IMR-90 (cell line): ENCODE results near the gene TFB2M. TPM values are rescaled to one million over a fixed set of nuclear protein-coding genes. Genes with fewer than 3 reads are reported as not detected.

Source experiments
- ATAC-seq: fragments of 200-7000 bp; cut with Tn5 transposase; 2 replicates; pipeline ENCODE4 v1.9.1; 2020; ENCODE audit warnings: low read depth, mild to moderate bottlenecking, moderate library complexity
- BruUV-seq: library from RNA; stranded (reverse); fragments of 400-500 nt; replicated peaks from 2 replicates; lab custom pipeline; 2021; lab: Mats Ljungman, UMichigan
- CTCF ChIA-PET: fragments of 300-600 bp; formaldehyde crosslinking; extraction: SDS; loops from one replicate; lab custom pipeline; 2021; ENCODE audit warnings: antibody characterized with exemption; lab: Yijun Ruan, JAX
- POLR2A ChIA-PET: fragments of 300-600 bp; sonication (Branson Sonifier 250); formaldehyde crosslinking; loops from one replicate; lab custom pipeline; 2022; ENCODE audit warnings: antibody characterized with exemption; ENCODE audit not compliant: unreplicated experiment; lab: Charles Lee
- DNase-seq: peaks from one replicate; pipeline ENCODE4 v3.0.0; 2013
- H2AFZ ChIP-seq: replicated peaks from 2 replicates; pipeline ENCODE3; 2013; ENCODE audit warnings: low read length, mild to moderate bottlenecking; ENCODE audit not compliant: poor library complexity
- H2AK5ac ChIP-seq: 2 replicates; pipeline ENCODE4 v1.6.1; 2013; ENCODE audit warnings: low read depth, low read length, inconsistent platforms
- H2AK9ac ChIP-seq: replicated peaks from 2 replicates; pipeline ENCODE3; 2013; ENCODE audit warnings: mild to moderate bottlenecking, low read depth, low read length, moderate library complexity; ENCODE audit not compliant: poor library complexity
- H2BK120ac ChIP-seq: 2 replicates; pipeline ENCODE4 v1.6.1; 2013; ENCODE audit warnings: low read depth, low read length, inconsistent platforms
- H2BK15ac ChIP-seq: 3 replicates; pipeline ENCODE4 v1.6.1; 2013; ENCODE audit warnings: low read depth, low read length, inconsistent platforms
- H2BK20ac ChIP-seq: 2 replicates; pipeline ENCODE4 v1.6.1; 2013; ENCODE audit warnings: low read depth, mild to moderate bottlenecking, inconsistent platforms, low read length, moderate library complexity
- H2BK5ac ChIP-seq: 2 replicates; pipeline ENCODE4 v1.6.1; 2013; ENCODE audit warnings: mild to moderate bottlenecking, low read depth, low read length, inconsistent platforms; ENCODE audit not compliant: poor library complexity, severe bottlenecking
- H3K14ac ChIP-seq: replicated peaks from 2 replicates; pipeline ENCODE4 v1.6.1; 2013; ENCODE audit warnings: low read depth, low read length, inconsistent platforms
- H3K18ac ChIP-seq: 2 replicates; pipeline ENCODE4 v1.6.1; 2013; ENCODE audit warnings: low read depth, low read length, control low read depth
- H3K23ac ChIP-seq: 2 replicates; pipeline ENCODE4 v1.6.1; 2013; ENCODE audit warnings: low read depth, low read length, inconsistent platforms
- H3K27ac ChIP-seq: 2 replicates; pipeline ENCODE4 v1.5.1; 2013; ENCODE audit warnings: mild to moderate bottlenecking, control low read depth, low read length; ENCODE audit not compliant: insufficient read depth
- H3K27me3 ChIP-seq: 2 replicates; pipeline ENCODE4 v1.6.1; 2013; ENCODE audit warnings: low read length; ENCODE audit not compliant: control insufficient read depth, insufficient read depth
- H3K36me3 ChIP-seq: 2 replicates; pipeline ENCODE4 v1.6.1; 2013; ENCODE audit warnings: low read length, mixed read lengths; ENCODE audit not compliant: control insufficient read depth, insufficient read depth
- H3K4ac ChIP-seq: 2 replicates; pipeline ENCODE4 v1.6.1; 2013; ENCODE audit warnings: low read depth, low read length, inconsistent platforms
- H3K4me1 ChIP-seq: 2 replicates; pipeline ENCODE4 v1.6.1; 2013; ENCODE audit warnings: low read length, mixed read lengths; ENCODE audit not compliant: control insufficient read depth, insufficient read depth
- H3K4me2 ChIP-seq: 2 replicates; pipeline ENCODE4 v1.6.1; 2013; ENCODE audit warnings: low read depth, mild to moderate bottlenecking, control low read depth, low read length, moderate library complexity
- H3K4me3 ChIP-seq: 2 replicates; pipeline ENCODE4 v1.5.1; 2013; ENCODE audit warnings: low read depth, mild to moderate bottlenecking, control low read depth, low read length, moderate library complexity; ENCODE audit not compliant: insufficient read depth
- H3K56ac ChIP-seq: 2 replicates; pipeline ENCODE4 v1.6.1; 2013; ENCODE audit warnings: low read length, inconsistent platforms; ENCODE audit not compliant: insufficient read depth; ENCODE audit errors: extremely low read depth
- H3K79me1 ChIP-seq, 2 experiments: 2 replicates each; pipeline ENCODE4 v1.6.1; 2013; ENCODE audit warnings: low read length in 2 of 2, inconsistent platforms in 1 of 2, low read depth in 1 of 2
- H3K9ac ChIP-seq: 2 replicates; pipeline ENCODE4 v1.6.1; 2013; ENCODE audit warnings: low read depth, low read length, control low read depth
- H3K9me1 ChIP-seq: 2 replicates; pipeline ENCODE4 v1.6.1; 2013; ENCODE audit warnings: low read length, inconsistent platforms; ENCODE audit not compliant: insufficient read depth
- H3K9me3 ChIP-seq: 2 replicates; pipeline ENCODE4 v1.6.1; 2013; ENCODE audit warnings: low read length; ENCODE audit not compliant: control insufficient read depth, insufficient read depth
- H4K20me1 ChIP-seq: 2 replicates; pipeline ENCODE4 v1.6.1; 2013; ENCODE audit warnings: low read length, inconsistent platforms; ENCODE audit not compliant: insufficient read depth
- H4K5ac ChIP-seq: 2 replicates; pipeline ENCODE4 v1.6.1; 2013; ENCODE audit warnings: mild to moderate bottlenecking, low read depth, low read length, control low read depth
- H4K8ac ChIP-seq, 2 experiments: 2 replicates each; pipeline ENCODE4 v1.6.1; 2013; ENCODE audit warnings: low read depth in 2 of 2, low read length in 2 of 2, control low read depth in 1 of 2, inconsistent platforms in 1 of 2
- H4K91ac ChIP-seq: 2 replicates; pipeline ENCODE4 v1.6.1; 2013; ENCODE audit warnings: low read depth, low read length, inconsistent platforms; ENCODE audit not compliant: insufficient read depth
- MAFK ChIP-seq: IDR thresholded peaks from 2 replicates; pipeline ENCODE4 v1.6.1; 2012; ENCODE audit warnings: low read depth, low read length, improper control_type of control experiment
- NFE2L2 ChIP-seq: fragments of 150-350 bp; IDR thresholded peaks from 2 replicates; pipeline ENCODE4 v1.6.1; 2016; ENCODE audit warnings: low read depth, mild to moderate bottlenecking, low read length
- SMC3 ChIP-seq: fragments of 150-350 bp; IDR thresholded peaks from 2 replicates; pipeline ENCODE4 v1.6.1; 2016; ENCODE audit warnings: low read depth, mild to moderate bottlenecking, antibody characterized with exemption, low read length, moderate library complexity
- WGBS, 2 experiments: methylation state at CpG; one replicate each; pipeline versions ENCODE4 v1.1.5 to v1.1.7; 2013; ENCODE audit warnings: missing lambda C conversion rate in 2 of 2; ENCODE audit not compliant: insufficient read length in 1 of 2; ENCODE audit errors: extremely low coverage in 2 of 2; 5-methylcytosine and 5-hydroxymethylcytosine counted together
- dilution Hi-C: fragments of 300-500 bp; cut with HindIII; formaldehyde crosslinking; loops from one replicate; pipeline ENCODE4 v1.14.3; 2018; ENCODE audit warnings: low sequenced_read_pairs; ENCODE audit not compliant: unreplicated experiment
- in situ Hi-C: fragments of 300-500 bp; cut with MboI; formaldehyde crosslinking; loops from 3 replicates; pipeline ENCODE4 v1.14.3; 2019; ENCODE audit warnings: low sequenced_read_pairs, inconsistent platforms, mixed read lengths
- intact Hi-C: fragments of 100-400 bp; cut with micrococcal nuclease; formaldehyde crosslinking; loops from 2 replicates; pipeline ENCODE4 v1.10.0; 2022
- polyA plus RNA-seq, 3 experiments: library from polyadenylated mRNA; depleted of rRNA; stranded (reverse); fragments of >200 nt; gene quantifications; 2 replicates each; pipeline ENCODE4 v1.2.3, GENCODE V29; 2012; ENCODE audit warnings: low replicate concordance in 1 of 3
- total RNA-seq: library from RNA; depleted of rRNA; stranded (reverse); fragments of >200 nt; gene quantifications from 2 replicates; pipeline ENCODE4 v1.2.3, GENCODE V29; 2012

TFB2M gene
- total and polyA plus RNA-seq, 2 of the 4 experiments (the other 2 are of a cell fraction), result 13.3 to 15.7 TPM

DNA sequence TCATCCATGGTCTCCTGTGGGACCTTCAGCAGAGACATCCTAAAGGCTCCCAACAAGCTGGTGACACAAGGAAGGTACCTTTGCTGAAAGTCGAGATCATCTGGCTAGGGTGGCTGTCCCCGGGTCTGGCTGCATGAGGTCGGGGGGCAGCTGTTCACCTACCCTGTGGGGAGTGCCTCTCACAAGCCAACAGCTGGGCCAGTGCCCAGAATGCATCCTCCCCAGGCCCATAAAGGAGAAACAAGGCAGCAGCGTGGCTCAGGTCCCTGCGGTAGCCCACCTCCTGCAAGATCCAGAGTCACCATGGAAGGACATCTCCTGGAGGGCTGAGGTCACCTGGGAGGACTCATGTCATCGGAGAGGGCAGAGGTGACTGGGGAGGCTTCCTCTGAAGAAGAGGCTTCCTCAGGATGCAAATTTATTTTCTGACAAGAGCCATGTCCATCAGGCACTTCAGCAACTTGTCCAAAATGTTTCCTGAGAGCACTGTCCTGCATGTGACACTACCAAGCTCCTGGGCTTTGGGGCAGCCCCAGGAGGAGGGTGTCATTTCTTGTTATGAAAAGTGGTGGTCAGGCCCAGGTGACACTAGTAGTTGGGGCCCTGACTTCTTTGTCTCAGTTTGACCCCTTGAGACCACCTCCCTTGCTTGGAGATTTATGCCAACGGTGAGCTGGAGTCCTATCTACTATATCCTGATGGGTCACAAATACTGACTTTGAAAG lies 52.3 kb downstream of the TFB2M start:
- Histone ChIP-seq H4K91ac (no peak overlapping the region), H2AK5ac (no peak overlapping the region), H2BK20ac (no peak overlapping the region), H3K4me3 (no peak overlapping the region), H3K23ac (no peak overlapping the region), H2BK5ac (no peak overlapping the region), H3K18ac (no peak overlapping the region), H3K27me3 (no peaks in the 10 kb centered on the region), H2AK9ac (no peak overlapping the region), H3K9ac (no peak overlapping the region), H3K56ac (no peak overlapping the region), H4K20me1 (no peaks in the 10 kb centered on the region), H3K4me2 (no peak overlapping the region), H3K36me3 (no peaks in the 10 kb centered on the region), H2BK120ac (no peak overlapping the region), H3K4ac (no peak overlapping the region), H4K5ac (no peak overlapping the region), H3K14ac (no peak overlapping the region), H3K9me3 (peaks cover 43% of the 10 kb centered on the region), H2BK15ac (no peak overlapping the region), H3K9me1 (no peaks in the 10 kb centered on the region), H2AFZ (no peak overlapping the region), H3K4me1 (no peaks in the 10 kb centered on the region), H3K79me1 (no peaks in the 10 kb centered on the region), H3K27ac (no peak overlapping the region), H4K8ac (no peak overlapping the region)
- intact Hi-C loops, result no loop called here
- ATAC-seq, result no peak
- no TSS peak for BruUV-seq
- no peak for DNase-seq
- ChIA-PET CTCF (no interaction called here), POLR2A (no interaction called here)
- in situ Hi-C loops, result no loop called here
- WGBS, 2 experiments, result 100% methylated on average over 1 of the region's 7 CpGs; no CpG with 5 or more reads in 1 of the 2 experiments
- dilution Hi-C loops, result no loop called here
- TF ChIP-seq SMC3 (no peak), NFE2L2 (no peak), MAFK (no peak)
